Breast epithelium (tissue), 4 donors: ENCODE data around the gene MTRFR. TPM values are rescaled to one million over a fixed set of nuclear protein-coding genes. Genes with fewer than 3 reads are reported as not detected.
"Not testable (repeated sequence)": the region's sequence is repeated elsewhere in the genome, so short reads cannot be mapped to it uniquely, and the experiment has no call there.

ENCODE experiments used
- DNase-seq, 2 donors: peaks; one replicate each; pipeline ENCODE4 v3.0.0-alpha.2; 2019; ENCODE audit warnings: low spot score in 2 of 2
- H3K27ac ChIP-seq, 2 donors: fragments of 200-600 bp; sonication (generic) in 1 of 2; one replicate each; pipeline ENCODE4 v1.5.1; 2016 to 2019; ENCODE audit warnings: mild to moderate bottlenecking in 1 of 2
- H3K27me3 ChIP-seq, 2 donors: fragments of 200-600 bp; sonication (generic) in 1 of 2; one replicate each; pipeline versions ENCODE4 v1.5.1 to v1.6.0; 2017 to 2019; ENCODE audit warnings: control low read depth in 1 of 2, mild to moderate bottlenecking in 1 of 2
- H3K36me3 ChIP-seq: fragments of 200-600 bp; one replicate; pipeline ENCODE4 v1.5.1; 2019
- H3K4me1 ChIP-seq, 2 donors: fragments of 200-600 bp; sonication (generic); one replicate each; pipeline ENCODE4 v1.5.1; 2016 to 2019; ENCODE audit warnings: control low read depth in 1 of 2
- H3K4me3 ChIP-seq, 3 donors: fragments of 200-600 bp; sonication (generic); 1 replicate in 2 of 3; 2 replicates in 1 of 3; pipeline ENCODE4 v1.5.1; 2016 to 2019; ENCODE audit warnings: mild to moderate bottlenecking in 3 of 3, moderate library complexity in 2 of 3
- H3K9me3 ChIP-seq, 2 donors: fragments of 200-600 bp; sonication (generic) in 1 of 2; one replicate each; pipeline ENCODE4 v1.5.1; 2016 to 2019; ENCODE audit warnings: control low read depth in 1 of 2
- CTCF ChIP-seq, 3 donors: fragments of 450-650 bp; IDR thresholded peaks; one replicate each; pipeline ENCODE4 v1.5.1; 2016 to 2017; ENCODE audit warnings: antibody characterized with exemption in 3 of 3, mild to moderate bottlenecking in 3 of 3, moderate library complexity in 3 of 3
- POLR2A ChIP-seq: fragments of 450-650 bp; IDR thresholded peaks from one replicate; pipeline ENCODE4 v1.6.1; 2016; ENCODE audit warnings: antibody characterized with exemption, mild to moderate bottlenecking, moderate library complexity
- POLR2AphosphoS5 ChIP-seq, 3 donors: sonication (generic); formaldehyde crosslinking; IDR thresholded peaks; one replicate each; pipeline ENCODE4 v1.6.1; 2017; ENCODE audit warnings: antibody characterized with exemption in 3 of 3
- intact Hi-C: fragments of 100-400 bp; cut with DNase I; formaldehyde crosslinking; loops from one replicate; pipeline ENCODE4 v1.15.1; 2023; ENCODE audit warnings: low total_unique reads
- total RNA-seq, 3 donors: library from RNA; depleted of rRNA; stranded (reverse); fragments of >200 nt; gene quantifications; one replicate each; pipeline ENCODE4 v1.1.0, GENCODE V29; 2016

MTRFR gene
- total RNA-seq, result 1 to 10 TPM; 5.6 to 8.8 (median 8.6) TPM

- Histone ChIP-seq H3K9me3 (no peaks in the 10 kb centered on the region), H3K4me3 (peak within 1 kb of the TSS; percentile 68 to 85 (median 85)), H3K27me3 (no peaks in the 10 kb centered on the region), H3K27ac (peak within 1 kb of the TSS; percentile 83 to 86), H3K36me3 (no peaks in the 10 kb centered on the region), H3K4me1 (peaks cover 0 to 13% of the 10 kb centered on the region in 2 donors)
- peak; percentile 79 to 97 (median 95) for TF ChIP-seq POLR2AphosphoS5 (IDR thresholded peaks at IDR 0.05)
- peak; percentile 80 for TF ChIP-seq POLR2A
- peak in 1 of 3 donors; percentile 11 for TF ChIP-seq CTCF (IDR thresholded peaks at IDR 0.05)
- DNase-seq, result peak; percentile 98 to 99
- intact Hi-C loops, result no loop called here
Observed at GRCh38 chr12:123232807-123233504, at the start of gene MTRFR, which contains the start of gene MPHOSPH9. Gene MTRFR, plus strand, starts transcription at chr12:123233436. Its CDS starts 20,239 bp downstream, at chr12:123253675. Gene MPHOSPH9, minus strand, starts transcription at chr12:123233141. Its CDS starts 2,777 bp downstream, at chr12:123230364.

GRCh38 chr12:123187637-123188036, 45.6 kb upstream of the MTRFR start:
- intact Hi-C loops, result no loop called here

DNA sequence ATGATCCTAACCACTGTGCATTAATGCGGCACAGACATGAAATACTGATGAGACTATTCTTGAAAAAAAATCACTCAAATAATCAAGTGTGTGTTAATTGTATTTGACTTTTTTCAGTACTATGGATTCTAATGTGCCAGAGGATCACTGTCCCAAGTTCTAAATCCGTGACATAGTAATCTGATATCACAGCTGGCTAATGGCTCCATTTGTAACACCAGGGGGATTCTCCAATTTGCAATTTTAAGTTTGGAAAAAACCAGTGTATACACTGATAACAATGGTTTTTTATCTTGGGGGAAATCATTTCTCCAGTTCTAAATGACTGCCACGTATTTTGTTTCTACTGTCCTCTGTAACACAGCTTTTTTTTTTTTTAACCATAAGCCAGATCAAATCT, 33.3 kb upstream of the MTRFR start:
- Histone ChIP-seq H3K27me3 (no peaks in the 10 kb centered on the region), H3K9me3 (no peaks in the 10 kb centered on the region), H3K27ac (no peak overlapping the region), H3K36me3 (no peaks in the 10 kb centered on the region), H3K4me3 (no peak overlapping the region), H3K4me1 (no peaks in the 10 kb centered on the region)
- no peak for DNase-seq
- intact Hi-C loops, result no loop called here
- TF ChIP-seq POLR2A (no peak), POLR2AphosphoS5 (IDR thresholded peaks at IDR 0.05) (no peak), CTCF (IDR thresholded peaks at IDR 0.05) (no peak)

More at GRCh38 chr12:123187637-123188036, 45.6 kb upstream of the MTRFR start:
- TF ChIP-seq POLR2AphosphoS5 (IDR thresholded peaks at IDR 0.05), result no peak
- TF ChIP-seq CTCF (IDR thresholded peaks at IDR 0.05), result no peak
- no peak for TF ChIP-seq POLR2A
- H3K4me3 ChIP-seq, result no peak overlapping the region
- no peak overlapping the region for H3K27ac ChIP-seq
- no peak for DNase-seq
- H3K4me1 ChIP-seq, result no peaks in the 10 kb centered on the region
- H3K36me3 ChIP-seq, result no peaks in the 10 kb centered on the region
- no peaks in the 10 kb centered on the region for H3K9me3 ChIP-seq
- no peaks in the 10 kb centered on the region for H3K27me3 ChIP-seq

DNA sequence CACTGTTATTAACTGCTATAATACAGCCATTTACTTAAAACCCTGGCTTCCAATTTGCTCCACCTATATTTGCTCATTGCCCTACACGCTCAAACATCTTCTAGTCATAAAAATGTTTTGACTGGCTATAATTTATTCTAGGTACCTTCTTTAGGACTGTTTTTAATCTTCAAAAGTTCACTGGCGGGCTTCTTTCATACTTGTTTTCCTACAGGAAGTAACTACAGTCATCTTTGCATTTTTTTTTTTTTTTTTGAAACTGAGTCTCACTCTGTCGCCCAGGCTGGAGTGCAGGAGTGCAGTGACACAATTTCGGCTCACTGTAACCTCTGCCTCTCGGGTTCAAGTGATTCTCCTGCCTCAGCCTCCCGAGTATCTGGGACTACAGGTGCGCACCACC, 32.8 kb upstream of the MTRFR start:
- TF ChIP-seq POLR2AphosphoS5 (IDR thresholded peaks at IDR 0.05) (no peak), CTCF (IDR thresholded peaks at IDR 0.05) (no peak)
- no peak for DNase-seq
- Histone ChIP-seq H3K4me1 (no peaks in the 10 kb centered on the region), H3K4me3 (no peak overlapping the region), H3K27ac (no peak overlapping the region), H3K27me3 (no peaks in the 10 kb centered on the region), H3K9me3 (no peaks in the 10 kb centered on the region), H3K36me3 (no peaks in the 10 kb centered on the region)
- intact Hi-C loops, result no loop called here

DNA sequence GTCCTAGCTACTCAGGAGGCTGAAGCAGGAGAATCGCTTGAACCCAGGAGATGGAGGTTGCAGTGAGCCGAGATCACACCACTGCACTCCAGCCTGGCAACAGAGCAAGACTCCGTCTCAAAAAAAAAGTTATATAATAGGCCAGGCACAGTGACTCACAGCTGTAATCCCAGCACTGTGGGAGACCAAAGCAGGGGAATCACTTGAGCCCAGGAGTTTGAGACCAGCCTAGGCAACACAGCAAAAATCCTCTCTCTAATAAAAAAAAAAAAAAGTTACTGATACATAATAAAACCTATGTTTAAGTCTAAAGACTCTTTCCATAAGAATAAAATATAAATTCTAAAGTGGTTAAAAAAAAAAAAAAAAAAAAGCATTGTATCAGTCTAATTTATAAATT, 26.4 kb upstream of the MTRFR start:
- H3K4me3 ChIP-seq, H3K27me3 ChIP-seq, H3K27ac ChIP-seq, DNase-seq, H3K9me3 ChIP-seq, intact Hi-C loops, H3K36me3 ChIP-seq, H3K4me1 ChIP-seq: not testable (repeated sequence)

DNA sequence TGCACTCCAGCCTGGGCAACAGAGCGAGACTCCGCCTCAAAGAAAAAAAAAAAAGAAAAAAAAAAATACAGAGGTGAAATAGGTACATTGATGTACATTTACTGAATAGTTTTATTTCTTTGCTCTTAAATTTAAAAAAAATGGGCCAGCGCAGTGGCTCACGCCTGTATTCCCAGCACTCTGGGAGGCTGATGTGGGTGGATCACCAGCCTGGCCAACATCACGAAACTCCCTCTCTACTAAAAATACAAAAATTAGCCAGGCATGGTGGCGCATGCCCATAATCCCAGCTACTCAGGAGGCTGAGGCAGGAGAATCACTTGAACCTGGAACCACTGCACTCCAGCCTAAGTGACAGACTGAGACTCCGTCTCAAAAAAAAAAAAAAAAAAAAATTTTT, 25.4 kb upstream of the MTRFR start:
- H3K27ac ChIP-seq, intact Hi-C loops, H3K36me3 ChIP-seq, H3K27me3 ChIP-seq, DNase-seq, H3K4me1 ChIP-seq, H3K4me3 ChIP-seq, H3K9me3 ChIP-seq: not testable (repeated sequence)
